Measurements from ENCODE around the gene MDFIC2.
A peak's percentile ranks its signal among the peaks of the same experiment; 100 is the strongest.

MDFIC2 gene

GRCh38 chr3:70180664-70181063, 131.8 kb downstream of the MDFIC2 start:
- DNase-seq (ENCODE audit: low spot score) = no peak

- peak; percentile 33 for DNase-seq (ENCODE audit: low spot score)
Measured at GRCh38 chr3:70179111-70179510, 133.3 kb downstream of the MDFIC2 start.

GRCh38 chr3:70177881-70178645, 134.4 kb downstream of the MDFIC2 start:
- DNase-seq (ENCODE audit: low spot score) = no peak

GRCh38 chr3:70176224-70176623, 136.2 kb downstream of the MDFIC2 start:
- DNase-seq (ENCODE audit: low spot score) = no peak

GRCh38 chr3:70156808-70157207, 155.6 kb downstream of the MDFIC2 start:
- DNase-seq (ENCODE audit: low spot score) = no peak

DNA sequence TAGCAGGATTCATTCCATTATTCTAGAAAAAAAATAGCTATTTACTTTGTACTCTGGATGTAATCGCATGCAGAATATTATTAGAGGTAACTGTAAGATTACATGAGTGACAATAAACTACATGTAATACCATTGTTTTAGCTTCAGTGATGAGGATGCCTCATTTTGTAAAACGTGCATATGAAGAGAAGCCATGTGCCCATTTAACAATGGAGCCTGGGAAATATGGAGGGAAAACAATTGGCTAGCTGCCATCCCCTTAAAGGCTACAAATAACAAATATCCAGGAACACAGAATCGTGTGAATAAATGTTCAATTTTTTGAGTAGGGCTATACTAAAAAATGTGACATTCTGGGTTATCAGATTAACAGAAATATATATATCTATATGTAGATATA, 161.8 kb downstream of the MDFIC2 start:
- no peak for DNase-seq (ENCODE audit: low spot score)

- DNase-seq (ENCODE audit: low spot score) = no peak
Measured at GRCh38 chr3:70149714-70150400, 162.6 kb downstream of the MDFIC2 start.
